Upper lobe of left lung (tissue), 6 donors: ENCODE measurements around the gene RAB43. TPM values are rescaled to one million over a fixed set of nuclear protein-coding genes. Genes with fewer than 3 reads are reported as not detected.
A peak's percentile ranks its signal among the peaks of the same experiment; 100 is the strongest.

Source experiments
- ATAC-seq, 2 donors: fragments of 200-7000 bp; cut with Tn5 transposase; one replicate each; pipeline ENCODE4 v1.9.1; 2022; ENCODE audit warnings: mild to moderate bottlenecking in 2 of 2, moderate library complexity in 2 of 2; ENCODE audit not compliant: low FRiP score in 2 of 2
- DNase-seq, 2 donors: peaks; one replicate each; pipeline ENCODE4 v3.0.0-alpha.2; 2019 to 2020
- H3K27ac ChIP-seq, 4 donors: fragments of 200-600 bp; sonication (generic); one replicate each; pipeline ENCODE4 v1.5.1; 2016 to 2019
- H3K27me3 ChIP-seq, 4 donors: fragments of 200-600 bp; sonication (generic); one replicate each; pipeline ENCODE4 v1.5.1; 2017 to 2019
- H3K36me3 ChIP-seq, 4 donors: fragments of 200-600 bp; sonication (generic); one replicate each; pipeline ENCODE4 v1.5.1; 2016 to 2019
- H3K4me1 ChIP-seq, 4 donors: fragments of 200-600 bp; sonication (generic); one replicate each; pipeline ENCODE4 v1.5.1; 2018 to 2019
- H3K4me3 ChIP-seq, 4 donors: fragments of 200-600 bp; sonication (generic); one replicate each; pipeline ENCODE4 v1.5.1; 2017 to 2019; ENCODE audit warnings: mild to moderate bottlenecking in 2 of 4, moderate library complexity in 1 of 4
- H3K9me3 ChIP-seq, 4 donors: fragments of 200-600 bp; sonication (generic); one replicate each; pipeline ENCODE4 v1.5.1; 2018 to 2019
- CTCF ChIP-seq, 6 experiments: fragments of 450-650 bp in 4 of 6; fragments of 200-600 bp in 2 of 6; sonication (generic) in 2 of 6; IDR thresholded peaks; one replicate each; pipeline ENCODE4 v1.5.1; 2016 to 2019; ENCODE audit warnings: antibody characterized with exemption in 6 of 6
- EP300 ChIP-seq, 4 donors: sonication (generic); formaldehyde crosslinking; IDR thresholded peaks; one replicate each; pipeline ENCODE4 v1.5.1; 2017; ENCODE audit warnings: antibody characterized with exemption in 4 of 4, control low read depth in 2 of 4
- POLR2A ChIP-seq, 4 donors: fragments of 450-650 bp; IDR thresholded peaks; one replicate each; pipeline ENCODE4 v1.5.1; 2016 to 2017; ENCODE audit warnings: antibody characterized with exemption in 4 of 4, mild to moderate bottlenecking in 2 of 4
- POLR2AphosphoS5 ChIP-seq, 2 donors: sonication (generic); formaldehyde crosslinking; IDR thresholded peaks; one replicate each; pipeline ENCODE4 v1.5.1; 2017; ENCODE audit warnings: antibody characterized with exemption in 2 of 2
- WGBS, 2 donors: methylation state at CpG; one replicate each; pipeline ENCODE4 v1.1.5; 2017 to 2018; 5-methylcytosine and 5-hydroxymethylcytosine counted together
- total RNA-seq, 6 donors: library from RNA; depleted of rRNA in 4 of 6; stranded (reverse); fragments of >200 nt in 4 of 6; gene quantifications; one replicate each; pipeline versions ENCODE4 v1.1.0 to v1.2.1, GENCODE V29; 2016 to 2021
- donor health status: DM: no; HTN: no; CAD: no; lungs with moderate emphysema.
- donor health status: DM: no; HTN: yes; CAD: no; lungs with severe emphysema.

Gene RAB43
- total RNA-seq, 6 donors from 2014 or later, result 19.0 to 54.2 (median 34.0) TPM

GRCh38 chr3:129126726-129127280, 5.2 kb upstream of the RAB43 start:
- no peak for ATAC-seq
- no peak overlapping the region for H3K27ac ChIP-seq

GRCh38 chr3:129123314-129124060, 1.9 kb upstream of the RAB43 start:
- Histone ChIP-seq H3K27ac (peak overlapping the region; percentile 95 to 98 (median 96)), H3K4me1 (peaks cover 17 to 35% (median 21%) of the 10 kb centered on the region in 4 donors), H3K36me3 (peaks cover 0 to 16% (median 10%) of the 10 kb centered on the region in 4 donors), H3K27me3 (no peaks in the 10 kb centered on the region), H3K4me3 (no peak overlapping the region), H3K9me3 (no peaks in the 10 kb centered on the region)
- TF ChIP-seq POLR2A (IDR thresholded peaks at IDR 0.05) (no peak), EP300 (IDR thresholded peaks at IDR 0.05) (no peak), CTCF (IDR thresholded peaks at IDR 0.05) (no peak), POLR2AphosphoS5 (IDR thresholded peaks at IDR 0.05) (no peak)
- DNase-seq (no peak), ATAC-seq (no peak)
- WGBS, 2 donors, result 51 to 54% methylated on average over 5 of the region's 5 CpGs

More at GRCh38 chr3:129126726-129127280, 5.2 kb upstream of the RAB43 start:
- Histone ChIP-seq H3K36me3 (peaks cover 22 to 49% (median 40%) of the 10 kb centered on the region in 4 donors), H3K4me1 (peaks cover 0 to 16% (median 3%) of the 10 kb centered on the region in 4 donors), H3K9me3 (no peaks in the 10 kb centered on the region), H3K4me3 (no peak overlapping the region), H3K27me3 (no peaks in the 10 kb centered on the region)
- TF ChIP-seq CTCF (IDR thresholded peaks at IDR 0.05) (no peak), EP300 (IDR thresholded peaks at IDR 0.05) (no peak), POLR2A (IDR thresholded peaks at IDR 0.05) (no peak), POLR2AphosphoS5 (IDR thresholded peaks at IDR 0.05) (no peak)
- peak in 1 of 2 donors; percentile 29 for DNase-seq
- 72 to 80% methylated on average over 8 to 9 of the region's 9 CpGs for WGBS, 2 donors

- Histone ChIP-seq H3K27me3 (no peaks in the 10 kb centered on the region), H3K27ac (peak overlapping the region; percentile 95 to 98 (median 96)), H3K36me3 (peaks cover 0 to 12% (median under 1%) of the 10 kb centered on the region in 4 donors), H3K4me1 (peaks cover 22 to 44% (median 30%) of the 10 kb centered on the region in 4 donors), H3K9me3 (no peaks in the 10 kb centered on the region), H3K4me3 (peak overlapping the region in 3 of 4 donors; percentile 73 to 91 (median 79))
- DNase-seq (no peak), ATAC-seq (no peak)
- 46 to 67% methylated on average over 5 to 16 of the region's 18 CpGs for WGBS, 2 donors
- TF ChIP-seq EP300 (IDR thresholded peaks at IDR 0.05) (no peak), CTCF (IDR thresholded peaks at IDR 0.05) (no peak), POLR2A (IDR thresholded peaks at IDR 0.05) (no peak), POLR2AphosphoS5 (IDR thresholded peaks at IDR 0.05) (no peak)
Measured at GRCh38 chr3:129122412-129123011, 908 bp upstream of the RAB43 start.

- TF ChIP-seq CTCF (IDR thresholded peaks at IDR 0.05) (no peak), POLR2A (IDR thresholded peaks at IDR 0.05) (peak in 2 of 4 donors; percentile 50 to 58), POLR2AphosphoS5 (IDR thresholded peaks at IDR 0.05) (peak; percentile 21 to 58), EP300 (IDR thresholded peaks at IDR 0.05) (no peak)
- H3K4me3 ChIP-seq, result peak overlapping the region; percentile 73 to 91 (median 84)
- WGBS, 2 donors, result 1% methylated on average over 29 of the region's 80 CpGs; no CpG with 5 or more reads in 1 of the 2 donors
- peaks cover 0 to 10% (median 0%) of the 10 kb centered on the region in 4 donors for H3K36me3 ChIP-seq
- H3K4me1 ChIP-seq, result peaks cover 35 to 57% (median 41%) of the 10 kb centered on the region in 4 donors
- no peaks in the 10 kb centered on the region for H3K27me3 ChIP-seq
- H3K27ac ChIP-seq, result peak overlapping the region; percentile 95 to 98 (median 96)
- no peaks in the 10 kb centered on the region for H3K9me3 ChIP-seq
- DNase-seq (peak in 1 of 2 donors; percentile 90), ATAC-seq (peak; percentile 0 to 18)
Measured at GRCh38 chr3:129121016-129121791, 400 bp downstream of the RAB43 start.
